ENCODE measurements around the gene BIN1.

- TF ChIP-seq POLR2A (IDR thresholded peaks at IDR 0.05) (no peak), CTCF (IDR thresholded peaks at IDR 0.05) (no peak)
Observed at GRCh38 chr2:127044165-127044718, 62.7 kb downstream of the BIN1 start.
